Medulla oblongata (tissue), 1 donor: Measurements from ENCODE around the gene HS6ST3.

Experiments
- DNase-seq: peaks from one replicate; pipeline ENCODE4 v3.0.0-alpha.2; 2015; ENCODE audit errors: extremely low spot score

HS6ST3 gene

DNA sequence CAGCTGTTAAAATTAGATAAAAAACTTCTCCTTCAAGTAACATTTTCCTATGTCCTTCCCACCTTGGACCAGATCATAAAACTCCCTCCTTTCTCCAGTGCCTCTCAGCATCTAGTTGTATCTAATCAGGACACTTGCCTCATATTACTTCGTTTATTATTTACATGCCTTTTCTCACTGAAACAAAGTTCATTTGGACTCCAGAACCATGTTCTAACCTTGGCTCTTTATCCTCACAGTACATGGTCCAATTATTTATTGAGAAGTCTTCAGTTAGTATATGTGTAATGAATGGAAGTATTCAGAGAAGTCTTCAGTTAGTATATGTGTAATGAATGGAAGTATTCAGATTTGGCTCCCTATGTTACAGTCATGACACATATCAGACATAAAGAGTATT, 561.7 kb downstream of the HS6ST3 start:
- DNase-seq = no peak

DNA sequence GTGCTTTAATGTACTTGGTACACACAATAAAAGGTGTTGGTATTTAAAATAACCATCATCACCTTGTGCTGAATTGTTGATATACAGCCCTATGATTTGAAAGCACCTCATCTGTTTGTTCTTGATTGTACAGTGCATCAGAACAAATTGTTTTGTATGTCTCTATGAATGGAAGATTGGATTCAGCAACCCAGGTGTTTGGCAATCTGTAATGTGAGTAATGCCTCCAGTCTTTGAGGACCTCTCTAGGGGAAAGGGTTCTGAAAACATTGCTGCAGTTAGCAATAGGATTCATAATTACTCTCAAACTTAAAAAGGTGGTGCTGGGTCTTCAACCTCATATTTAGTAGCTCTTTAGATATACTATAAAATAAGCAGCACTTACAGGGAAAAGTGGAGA, 562.6 kb downstream of the HS6ST3 start:
- no peak for DNase-seq

DNA sequence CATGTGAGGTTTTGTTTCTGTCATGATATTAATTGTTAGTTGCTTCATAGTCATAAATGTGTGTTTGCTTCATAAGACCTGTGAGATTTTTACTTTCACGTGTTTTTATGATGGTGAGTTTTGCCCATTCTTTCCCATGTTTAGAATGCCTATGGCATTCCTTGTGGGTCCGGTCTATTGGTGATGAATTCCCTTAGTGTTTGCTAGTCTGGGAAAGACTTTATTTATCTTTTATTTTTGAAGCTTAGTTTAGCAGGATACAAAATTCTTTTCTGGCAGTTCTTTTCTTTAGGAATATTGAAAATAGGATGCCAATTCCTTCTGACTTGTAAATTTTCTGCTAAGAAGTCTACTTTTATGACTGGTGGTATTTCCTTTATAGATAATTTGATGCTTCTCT, 571.7 kb downstream of the HS6ST3 start:
- no peak for DNase-seq

DNA sequence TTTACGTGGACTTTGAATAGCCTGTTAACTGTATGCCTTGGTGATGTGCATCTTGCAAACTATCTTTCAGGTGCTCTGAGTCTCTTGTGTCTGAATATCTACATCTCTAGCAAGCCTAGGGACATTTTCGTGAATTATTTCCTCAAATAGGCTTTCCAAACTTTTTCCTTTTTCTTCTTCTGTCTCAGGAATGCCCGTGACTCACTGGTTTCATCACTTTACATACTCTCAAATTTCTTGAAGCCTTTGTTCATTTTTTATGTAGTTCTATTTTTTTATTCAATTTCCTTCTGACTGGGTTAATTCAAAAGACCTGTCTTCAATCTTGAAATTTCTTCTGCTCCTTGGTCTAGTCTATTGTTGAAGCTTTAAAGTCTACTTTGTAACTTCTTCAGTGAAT, 572.1 kb downstream of the HS6ST3 start:
- no peak for DNase-seq

DNA sequence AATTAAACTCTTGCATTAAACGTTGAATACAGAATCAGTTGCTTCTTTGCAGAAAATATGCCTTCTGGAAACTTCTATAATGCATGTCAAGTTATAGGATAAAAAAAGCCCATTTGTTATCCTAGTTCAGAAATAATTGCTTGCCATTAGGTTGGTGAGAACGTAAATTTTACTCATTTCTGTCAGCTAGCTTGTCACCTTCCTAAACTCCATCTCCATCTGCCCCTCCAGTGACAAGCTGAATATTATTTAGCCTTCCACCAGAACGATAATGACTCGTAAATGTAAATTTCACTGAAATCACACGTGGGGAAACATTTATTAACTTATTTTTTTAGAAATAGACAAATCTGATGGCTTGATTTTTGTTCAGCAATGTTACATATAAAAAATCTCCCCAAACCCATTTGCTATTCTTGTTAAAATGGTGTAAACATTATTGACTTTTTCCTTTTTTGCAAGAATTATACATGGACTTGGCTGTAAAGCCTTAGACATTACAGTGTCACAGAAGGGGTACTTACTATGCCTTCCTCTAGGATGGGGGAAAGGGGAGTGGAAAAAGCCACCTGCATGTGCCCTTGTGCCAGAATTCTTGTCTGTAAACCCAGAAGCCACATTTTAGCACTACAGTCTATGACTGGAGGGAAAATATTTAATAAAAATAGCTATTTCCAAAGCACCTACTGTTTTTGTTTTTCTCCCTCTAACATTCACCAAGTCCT, 577.5 kb downstream of the HS6ST3 start:
- no peak for DNase-seq

DNA sequence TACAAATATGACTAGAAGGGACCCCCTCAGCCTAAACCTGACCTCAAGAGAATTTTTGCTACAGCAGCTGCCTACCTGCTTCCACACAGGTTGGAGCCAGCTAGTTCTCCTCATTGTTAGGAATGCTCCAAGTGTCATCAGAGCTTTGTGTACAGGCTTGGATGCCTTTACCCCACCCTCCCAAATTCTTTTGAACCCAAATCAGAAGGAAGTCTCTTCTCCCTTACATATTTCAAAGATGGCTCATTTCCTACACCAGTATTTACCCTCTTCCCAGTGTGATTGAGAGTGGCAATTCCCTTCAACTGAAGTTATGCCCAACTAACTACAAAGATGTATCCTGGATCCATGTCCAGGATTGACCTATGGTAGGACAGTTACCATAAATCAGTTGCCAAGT, 581.2 kb downstream of the HS6ST3 start:
- DNase-seq = no peak

DNA sequence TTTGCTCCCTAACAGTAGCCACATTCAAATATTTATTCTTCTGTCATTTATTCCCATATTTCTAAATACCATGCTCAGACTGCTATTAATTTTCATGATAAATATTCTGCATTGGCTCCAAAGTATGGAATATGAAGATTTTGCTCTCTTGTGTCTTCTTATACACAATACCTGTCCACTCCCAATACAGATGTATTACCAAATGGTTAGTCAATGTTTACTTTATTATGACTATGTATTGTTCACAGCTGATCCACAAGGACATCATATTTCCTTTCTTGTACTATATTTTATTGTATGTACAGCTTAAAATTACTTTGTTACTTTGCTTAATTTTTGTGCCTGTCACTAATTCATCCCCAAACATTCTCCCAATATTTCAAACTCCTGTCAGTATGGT, 582.1 kb downstream of the HS6ST3 start:
- DNase-seq = no peak

DNA sequence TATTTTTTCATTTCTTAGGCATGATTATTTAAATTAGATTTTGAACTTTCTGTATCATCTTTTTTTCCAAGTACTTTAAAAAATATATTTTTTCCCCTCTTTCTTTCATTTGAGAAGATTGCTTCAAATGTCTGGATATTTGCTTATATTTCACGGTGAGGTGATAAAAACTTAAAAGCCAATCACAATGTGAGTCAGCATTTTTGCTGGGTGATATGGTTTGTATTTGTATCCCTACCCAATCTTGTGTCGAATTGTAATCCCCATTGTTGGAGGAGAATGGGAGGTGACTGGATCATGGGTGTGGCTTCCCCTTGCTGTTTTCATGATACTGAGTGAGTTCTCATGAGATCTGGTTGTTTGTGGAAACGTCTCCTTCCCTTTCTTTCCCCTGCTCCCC, 583.9 kb downstream of the HS6ST3 start:
- DNase-seq = no peak

DNA sequence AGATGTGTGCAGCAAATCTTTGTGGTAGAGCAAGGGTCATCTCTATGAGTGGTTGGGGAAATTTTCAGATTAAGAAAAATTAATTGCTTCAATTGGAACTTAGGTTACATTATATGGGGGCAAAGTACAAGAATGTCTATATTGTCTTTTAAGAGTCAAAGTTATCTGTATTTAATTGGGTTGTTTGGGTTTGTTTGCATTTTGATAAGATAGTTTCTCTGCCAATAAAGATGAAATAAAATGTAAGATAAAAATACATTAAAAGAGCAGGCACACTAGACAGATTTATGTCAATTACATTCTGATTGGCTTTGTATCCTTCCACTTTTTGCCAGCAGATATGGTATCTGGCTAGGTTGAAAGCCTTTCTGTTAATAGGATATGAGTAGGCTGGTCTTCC, 587.1 kb downstream of the HS6ST3 start:
- no peak for DNase-seq

DNA sequence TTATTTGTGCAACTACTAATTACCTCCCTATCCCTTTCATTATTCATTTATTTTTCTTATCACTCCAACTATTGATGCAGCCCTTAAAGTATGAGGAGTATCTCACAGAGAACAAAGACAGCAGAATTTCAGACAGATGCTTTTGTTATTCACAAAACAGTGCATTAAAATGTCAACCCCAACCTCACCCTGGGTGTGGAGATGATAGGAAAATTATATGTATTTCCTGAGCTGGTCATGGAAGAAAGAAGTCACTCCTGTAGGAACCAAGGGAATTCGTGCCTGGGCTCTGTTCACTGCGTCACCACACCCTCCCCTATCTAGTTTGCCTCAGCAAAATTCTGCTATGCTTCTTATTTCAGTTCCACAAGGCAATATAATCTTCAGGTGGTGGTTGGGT, 588.9 kb downstream of the HS6ST3 start:
- no peak for DNase-seq

DNA sequence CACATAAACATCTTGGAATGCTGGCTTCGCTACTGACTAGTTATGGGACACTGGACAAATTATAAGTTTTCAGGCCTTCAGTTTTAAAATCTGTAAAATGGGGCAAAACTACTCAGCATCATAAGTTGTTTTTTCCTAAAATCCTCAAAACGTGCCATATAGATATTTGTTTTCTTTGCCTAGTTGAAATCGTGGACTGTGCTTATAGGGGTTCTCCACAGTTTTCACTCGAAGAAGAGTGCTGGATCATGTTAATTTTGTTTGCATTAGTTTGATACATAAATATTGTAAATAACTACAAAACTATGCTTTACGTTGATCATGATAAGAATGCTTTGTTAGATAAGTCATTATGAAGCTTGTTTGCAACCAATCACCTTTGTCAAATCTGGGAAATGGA, 591.0 kb downstream of the HS6ST3 start:
- no peak for DNase-seq

DNA sequence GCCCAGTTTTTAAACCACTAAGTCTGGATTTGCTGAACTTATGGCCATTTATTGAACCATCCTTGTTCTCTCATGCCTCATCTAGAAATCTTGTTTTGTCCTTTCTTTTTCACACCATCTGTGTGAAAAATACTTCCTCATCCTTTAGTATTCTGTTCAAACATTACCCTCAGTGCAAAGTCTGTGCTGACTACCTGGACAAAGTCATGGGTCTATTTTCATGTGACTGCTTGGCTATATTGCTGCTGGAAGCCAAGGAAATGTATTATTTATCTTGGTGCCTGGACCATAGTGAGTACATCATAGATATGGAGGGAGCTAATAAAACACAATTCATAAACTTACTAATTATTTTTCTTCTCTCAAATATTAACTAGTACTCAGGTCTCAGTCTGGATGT, 591.9 kb downstream of the HS6ST3 start:
- DNase-seq = no peak

DNA sequence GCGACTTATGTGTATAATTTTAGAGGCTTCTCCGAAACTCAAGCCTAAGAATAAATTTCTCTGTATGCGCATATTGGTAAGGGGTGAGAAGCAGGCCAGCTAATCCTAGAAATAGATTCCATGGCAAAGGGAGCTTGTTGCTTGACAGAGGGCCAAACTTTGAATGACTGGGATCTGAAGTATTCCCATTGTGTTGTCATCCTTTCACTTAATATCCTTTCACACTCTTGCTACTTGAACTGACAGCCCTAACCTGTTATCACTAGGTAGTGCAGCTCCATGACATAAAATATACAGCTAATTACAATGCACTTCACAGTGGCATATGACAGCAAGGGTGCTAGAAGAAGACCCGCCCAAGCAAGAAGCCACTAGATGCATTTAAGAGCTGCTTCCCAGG, 594.6 kb downstream of the HS6ST3 start:
- no peak for DNase-seq

DNA sequence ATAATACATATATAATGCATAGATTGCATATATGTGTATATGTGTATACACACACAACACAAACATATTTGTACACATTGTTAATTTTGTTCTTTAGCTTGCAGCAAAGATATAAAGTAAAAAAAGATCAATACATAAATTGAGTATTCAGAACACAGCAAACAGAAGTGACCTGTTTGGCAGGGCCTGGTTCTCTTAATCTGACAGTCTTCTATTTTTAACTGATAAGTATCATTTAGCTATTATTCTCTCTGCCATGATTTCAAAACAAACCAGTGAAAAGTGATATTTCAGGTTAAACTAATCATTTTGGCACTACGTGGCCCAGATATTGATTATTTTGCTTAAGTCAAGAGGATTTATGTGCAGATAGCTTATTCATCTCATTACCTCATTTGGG, 595.0 kb downstream of the HS6ST3 start:
- no peak for DNase-seq

DNA sequence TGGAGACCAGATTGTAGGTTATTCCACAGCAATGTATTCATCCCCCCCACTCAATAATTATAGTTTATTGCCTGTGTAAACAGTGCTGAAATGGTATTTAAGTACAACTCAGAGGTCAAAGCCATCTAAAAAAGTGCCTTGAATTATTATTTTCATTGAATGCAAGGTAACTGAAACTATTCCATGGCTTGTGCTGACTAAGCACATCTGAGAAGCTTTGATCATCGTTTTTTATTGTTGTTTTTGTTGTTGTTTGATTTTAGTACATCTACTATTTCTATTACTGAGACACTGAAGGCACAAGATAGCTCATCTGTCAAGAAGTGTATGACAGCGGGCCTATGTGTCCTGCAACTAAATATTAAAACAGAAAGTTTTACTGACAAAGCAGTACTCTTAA, 596.4 kb downstream of the HS6ST3 start:
- DNase-seq = no peak

DNA sequence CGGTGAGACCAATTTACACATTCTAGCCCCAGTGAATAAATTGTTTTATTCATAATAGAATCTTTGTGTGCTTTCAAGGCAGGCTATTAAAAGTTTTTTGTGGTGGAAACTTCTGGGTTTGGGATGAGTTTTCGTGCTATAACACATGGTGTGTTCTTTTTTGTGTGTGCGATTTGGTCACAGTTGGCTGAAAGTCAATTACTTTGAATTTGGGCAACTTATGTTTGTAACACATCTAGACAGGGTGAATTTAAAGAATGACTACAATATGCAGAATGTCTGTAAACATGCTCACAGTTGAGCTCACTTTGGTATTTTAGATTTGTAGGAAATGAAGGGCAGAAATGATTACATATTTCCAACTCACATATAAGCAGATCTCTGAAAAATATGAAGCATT, 597.3 kb downstream of the HS6ST3 start:
- no peak for DNase-seq

DNA sequence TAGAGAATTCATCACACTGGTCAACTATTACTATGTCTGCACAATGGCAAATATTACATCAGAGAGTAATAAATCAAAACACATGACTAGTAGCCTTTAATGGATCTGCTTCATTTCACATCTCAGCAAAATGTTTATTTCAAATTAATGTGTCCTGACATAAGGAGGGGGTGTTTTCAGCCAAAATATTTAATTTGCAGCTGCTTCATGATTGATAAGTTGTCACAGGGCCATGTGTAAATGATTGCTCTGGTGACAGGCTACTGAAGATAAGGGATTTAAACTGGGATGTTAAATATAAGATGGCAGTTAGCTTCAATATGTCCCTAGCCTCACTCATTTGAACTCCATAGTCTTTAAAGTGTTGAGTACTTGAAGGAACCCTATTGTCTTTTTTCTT, 601.1 kb downstream of the HS6ST3 start:
- DNase-seq = no peak

DNA sequence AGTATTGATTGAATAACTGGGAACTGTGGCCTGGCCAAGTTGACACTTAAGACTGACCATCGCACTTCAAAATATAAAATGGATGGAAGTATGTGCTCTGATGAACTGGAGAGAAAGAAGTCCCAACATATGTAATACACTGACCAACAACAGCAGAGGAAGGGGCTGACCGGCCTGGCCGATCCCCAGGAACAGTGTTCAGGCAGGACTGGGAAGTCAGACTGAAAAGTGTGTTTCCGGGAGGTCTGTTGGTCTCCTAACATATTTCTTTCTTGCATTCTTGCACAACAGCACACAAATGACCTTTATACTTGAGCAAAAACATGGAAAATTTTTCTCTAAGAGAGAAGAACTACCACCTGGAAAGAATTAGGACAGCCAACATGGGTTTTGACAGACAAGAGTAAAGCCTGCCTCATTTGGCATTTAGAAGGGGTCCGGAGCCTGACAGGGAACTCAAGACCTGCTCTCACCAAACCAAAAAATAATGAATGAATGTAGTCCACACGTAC, 606.5 kb downstream of the HS6ST3 start:
- no peak for DNase-seq

DNA sequence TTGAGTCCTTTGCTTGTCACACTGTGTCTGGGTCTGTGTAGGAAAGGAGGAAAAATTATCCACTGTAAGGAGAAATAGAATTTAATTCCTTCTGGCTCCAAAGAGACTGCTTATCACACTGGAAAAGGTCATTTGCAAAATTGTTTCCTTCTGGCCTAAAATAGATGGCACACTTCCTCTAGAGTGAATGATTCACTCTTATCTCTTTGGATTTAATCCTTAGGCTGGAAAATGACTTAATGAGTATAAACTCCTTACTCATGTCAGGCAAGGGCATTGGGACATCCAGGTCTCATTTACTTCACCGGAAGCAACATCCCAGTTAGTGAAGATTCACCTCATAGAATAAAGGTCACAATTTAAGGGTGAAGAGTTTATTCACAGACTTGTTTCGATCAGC, 610.8 kb downstream of the HS6ST3 start:
- DNase-seq = no peak

DNA sequence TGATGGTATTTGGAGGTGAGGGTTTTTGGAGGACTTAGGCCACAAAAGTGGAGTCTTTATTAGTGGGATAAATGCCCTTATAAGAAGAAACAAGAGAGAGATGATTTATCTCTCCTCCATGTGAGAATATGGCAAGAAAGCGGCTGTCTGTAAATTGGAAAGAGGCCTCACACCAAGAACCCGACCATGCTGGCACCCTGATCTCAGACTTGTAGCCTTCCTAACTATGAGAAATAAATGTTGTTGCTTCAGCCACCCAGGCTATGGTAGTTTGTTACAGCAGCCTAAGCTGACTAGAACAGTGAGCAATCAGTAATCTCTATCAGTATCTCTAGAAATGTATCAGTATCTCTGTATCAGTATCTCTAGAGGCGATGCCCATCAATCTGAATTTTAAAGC, 617.2 kb downstream of the HS6ST3 start:
- DNase-seq = no peak

DNA sequence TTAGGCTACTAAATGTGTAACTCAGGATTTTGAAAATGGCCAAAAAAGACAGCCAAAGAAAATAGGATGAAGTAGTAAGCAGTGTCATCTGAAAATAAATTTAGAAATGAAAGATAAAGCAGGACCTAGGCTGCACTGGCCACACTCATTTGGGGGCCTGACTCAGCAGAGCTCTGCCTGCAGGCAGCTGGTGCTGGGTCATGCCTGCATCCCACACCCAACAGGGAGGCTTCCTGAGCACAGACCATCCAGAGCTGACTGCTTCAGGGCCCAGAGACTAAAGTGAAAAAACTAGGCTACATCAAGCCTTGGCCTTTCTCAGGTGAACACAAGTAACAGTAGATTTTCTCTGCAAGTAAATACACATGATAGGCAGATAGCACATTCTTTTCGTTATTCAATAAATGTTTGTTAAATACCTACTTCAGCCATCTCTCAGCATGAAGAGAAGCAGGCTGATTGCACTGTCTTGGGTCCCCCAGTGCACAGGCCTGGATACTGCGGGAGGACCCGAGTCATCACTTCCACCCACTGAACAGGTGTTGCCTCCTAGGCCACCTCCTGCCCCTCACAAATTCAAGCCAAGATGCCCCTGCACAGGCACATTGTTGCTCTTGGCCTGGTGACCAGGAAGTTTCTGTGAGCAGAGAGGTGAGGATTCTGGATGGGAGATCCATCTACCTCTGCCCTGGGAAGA, 620.4 kb downstream of the HS6ST3 start:
- DNase-seq = no peak

DNA sequence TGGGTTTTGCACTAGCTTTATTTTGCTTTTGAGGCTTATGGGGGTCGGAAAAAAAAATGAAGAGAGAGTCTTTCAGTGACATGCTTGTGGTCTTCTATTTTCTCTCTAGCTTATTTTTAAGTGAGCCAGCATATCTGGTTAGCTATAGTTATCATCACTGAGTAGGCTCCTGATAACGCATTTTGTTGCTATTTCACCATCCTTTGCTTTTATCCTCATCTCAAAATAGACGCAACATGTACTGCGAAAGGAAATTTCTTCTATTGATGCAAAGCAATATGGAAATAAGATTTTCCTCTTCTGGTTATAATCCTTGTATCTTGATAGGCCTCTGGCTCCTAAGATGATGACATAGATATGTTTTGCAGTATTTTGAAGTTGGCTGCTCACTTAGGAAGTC, 630.5 kb downstream of the HS6ST3 start:
- no peak for DNase-seq

DNA sequence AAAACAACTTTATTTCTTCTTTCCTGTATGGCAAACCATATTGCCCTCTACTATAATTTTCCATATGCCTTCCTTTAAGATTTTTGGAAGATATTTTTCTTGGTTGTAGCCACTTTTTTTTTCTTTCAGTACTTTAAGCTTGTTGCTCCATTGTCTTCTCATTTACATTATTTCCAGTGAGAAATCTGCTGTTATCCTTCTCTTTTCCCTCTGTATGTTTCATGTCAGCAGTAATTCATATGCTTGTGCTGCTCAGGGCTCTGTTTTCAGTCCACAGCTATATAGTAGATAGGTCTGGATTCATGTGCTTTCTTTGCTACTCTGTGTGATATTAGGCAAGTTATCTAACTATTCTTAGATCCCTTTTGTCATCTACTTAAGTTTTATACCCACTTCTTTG, 636.7 kb downstream of the HS6ST3 start:
- DNase-seq = no peak

DNA sequence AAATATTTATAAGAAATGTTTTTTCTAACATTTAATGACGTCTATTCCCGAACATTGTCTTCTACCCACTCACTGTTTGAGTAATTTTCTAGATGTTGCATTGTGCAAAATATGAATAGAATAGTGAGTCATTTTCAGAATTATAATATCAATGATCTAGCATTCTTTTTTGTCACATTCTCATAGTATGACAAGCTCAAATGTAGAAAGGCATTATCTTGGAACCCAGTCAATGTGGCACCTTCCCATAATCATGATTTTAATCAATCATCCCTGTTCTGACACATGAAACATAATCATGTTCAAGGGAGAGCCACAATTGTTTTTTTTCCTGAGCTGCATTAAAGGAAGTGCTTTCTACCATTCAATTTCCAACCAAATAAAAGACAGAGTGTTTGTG, 638.6 kb downstream of the HS6ST3 start:
- no peak for DNase-seq
